ENCODE data around the gene PRKCA.

GRCh38 chr17:66517336-66518009 lies 215.1 kb downstream of the PRKCA start:
- TF ChIP-seq REST (IDR thresholded peaks at IDR 0.05): no peak
- no peak for TF ChIP-seq EGR1 (IDR thresholded peaks at IDR 0.05; ENCODE audit: low read depth in 2 of 2)

All from liver (tissue), 2 donors.